Measurements from ENCODE around the gene FSTL4. TPM values are rescaled to one million over a fixed set of nuclear protein-coding genes. Genes with fewer than 3 reads are reported as not detected.

The FSTL4 gene
- polyA plus RNA-seq, 3 donors = not detected

GRCh38 chr5:133423011-133423617, 189.2 kb downstream of the FSTL4 start:
- no peak overlapping the region for H3K4me3 ChIP-seq (replicated peaks in 1 of 3; ENCODE audit: low read depth in 2 of 3, low read length in 3 of 3)
- H2AFZ ChIP-seq (ENCODE audit: insufficient read depth, low read depth, low read length, poor library complexity, severe bottlenecking) = peak overlapping the region; percentile 10
- no peaks in the 10 kb centered on the region for H3K36me3 ChIP-seq (replicated peaks in 1 of 2; ENCODE audit: control insufficient read depth in 1 of 2, insufficient read depth in 2 of 2, low read length in 2 of 2)
- Mint-ChIP-seq H3K4me1 (peaks cover 4% of the 10 kb centered on the region), H3K36me3 (no peaks in the 10 kb centered on the region), H3K9me3 (no peaks in the 10 kb centered on the region), H3K27ac (peak overlapping the region in 1 of 7 donors; percentile 29), H3K27me3 (ENCODE audit: low read depth in 3 of 3) (peaks cover 14 to 27% (median 14%) of the 10 kb centered on the region in 3 donors), H3K4me3 (peak overlapping the region in 1 of 2 donors; percentile 12)
- no peaks in the 10 kb centered on the region for H3K4me1 ChIP-seq (ENCODE audit: control insufficient read depth in 1 of 2, insufficient read depth in 2 of 2, low read length in 2 of 2)
- WGBS (ENCODE audit: insufficient coverage) = 93% methylated on average over 13 of the region's 14 CpGs
- H3K4me2 ChIP-seq (replicated peaks; ENCODE audit: extremely low read depth, low read length, poor library complexity, severe bottlenecking) = no peak overlapping the region
- TF ChIP-seq, protein P1, sequence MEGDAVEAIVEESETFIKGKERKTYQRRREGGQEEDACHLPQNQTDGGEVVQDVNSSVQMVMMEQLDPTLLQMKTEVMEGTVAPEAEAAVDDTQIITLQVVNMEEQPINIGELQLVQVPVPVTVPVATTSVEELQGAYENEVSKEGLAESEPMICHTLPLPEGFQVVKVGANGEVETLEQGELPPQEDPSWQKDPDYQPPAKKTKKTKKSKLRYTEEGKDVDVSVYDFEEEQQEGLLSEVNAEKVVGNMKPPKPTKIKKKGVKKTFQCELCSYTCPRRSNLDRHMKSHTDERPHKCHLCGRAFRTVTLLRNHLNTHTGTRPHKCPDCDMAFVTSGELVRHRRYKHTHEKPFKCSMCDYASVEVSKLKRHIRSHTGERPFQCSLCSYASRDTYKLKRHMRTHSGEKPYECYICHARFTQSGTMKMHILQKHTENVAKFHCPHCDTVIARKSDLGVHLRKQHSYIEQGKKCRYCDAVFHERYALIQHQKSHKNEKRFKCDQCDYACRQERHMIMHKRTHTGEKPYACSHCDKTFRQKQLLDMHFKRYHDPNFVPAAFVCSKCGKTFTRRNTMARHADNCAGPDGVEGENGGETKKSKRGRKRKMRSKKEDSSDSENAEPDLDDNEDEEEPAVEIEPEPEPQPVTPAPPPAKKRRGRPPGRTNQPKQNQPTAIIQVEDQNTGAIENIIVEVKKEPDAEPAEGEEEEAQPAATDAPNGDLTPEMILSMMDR (IDR thresholded peaks at IDR 0.05) = no peak
- no peak overlapping the region for H3K27ac ChIP-seq (ENCODE audit: low read depth in 1 of 2, low read length in 2 of 2)
- H3K9me3 ChIP-seq (replicated peaks in 1 of 2; ENCODE audit: control insufficient read depth in 1 of 2, insufficient read depth in 1 of 2, low read length in 2 of 2) = no peaks in the 10 kb centered on the region
- DNase-seq = no peak
- H3K79me2 ChIP-seq (ENCODE audit: insufficient read depth, low read length) = no peaks in the 10 kb centered on the region
- no peak overlapping the region for H3K9ac ChIP-seq (ENCODE audit: insufficient read depth, low read length, poor library complexity, severe bottlenecking)
- no peaks in the 10 kb centered on the region for H4K20me1 ChIP-seq (ENCODE audit: insufficient read depth, low read length)
- H3K27me3 ChIP-seq (ENCODE audit: control insufficient read depth in 2 of 2, insufficient read depth in 2 of 2, low read length in 2 of 2) = no peaks in the 10 kb centered on the region
- intact Hi-C loops (cut with micrococcal nuclease) = loop anchor here (5.0 to 10.0 kb wide), 3 partner anchors 102 to 444 kb away; no protein-coding TSS in a partner anchor

DNA sequence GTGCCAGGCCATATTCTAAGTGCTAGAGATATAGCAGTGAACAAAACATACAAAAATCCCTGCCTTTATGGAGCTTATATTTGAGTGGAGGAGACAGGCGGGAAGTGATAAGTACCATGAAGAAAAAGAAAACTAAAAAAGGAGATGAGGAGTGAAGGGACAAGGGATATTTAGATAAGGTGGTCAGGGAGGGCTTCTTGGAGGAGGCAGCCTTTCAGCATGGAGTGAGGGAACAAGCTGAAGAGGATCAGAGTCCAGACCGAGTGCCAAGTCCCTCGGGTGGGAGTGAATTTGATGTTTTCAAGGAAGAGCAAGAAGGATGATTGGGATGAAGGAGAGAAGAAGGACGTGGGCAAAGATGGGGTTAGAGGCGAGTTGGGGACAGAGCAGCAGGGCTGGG, 190.5 kb downstream of the FSTL4 start:
- Histone ChIP-seq H4K20me1 (ENCODE audit: insufficient read depth, low read length) (no peaks in the 10 kb centered on the region), H2AFZ (ENCODE audit: insufficient read depth, low read depth, low read length, poor library complexity, severe bottlenecking) (no peak overlapping the region), H3K9me3 (replicated peaks in 1 of 2; ENCODE audit: control insufficient read depth in 1 of 2, insufficient read depth in 1 of 2, low read length in 2 of 2) (no peaks in the 10 kb centered on the region), H3K36me3 (replicated peaks in 1 of 2; ENCODE audit: control insufficient read depth in 1 of 2, insufficient read depth in 2 of 2, low read length in 2 of 2) (no peaks in the 10 kb centered on the region), H3K79me2 (ENCODE audit: insufficient read depth, low read length) (no peaks in the 10 kb centered on the region), H3K9ac (ENCODE audit: insufficient read depth, low read length, poor library complexity, severe bottlenecking) (no peak overlapping the region), H3K4me2 (replicated peaks; ENCODE audit: extremely low read depth, low read length, poor library complexity, severe bottlenecking) (no peak overlapping the region), H3K4me3 (replicated peaks in 1 of 3; ENCODE audit: low read depth in 2 of 3, low read length in 3 of 3) (no peak overlapping the region), H3K27me3 (ENCODE audit: control insufficient read depth in 2 of 2, insufficient read depth in 2 of 2, low read length in 2 of 2) (no peaks in the 10 kb centered on the region), H3K4me1 (ENCODE audit: control insufficient read depth in 1 of 2, insufficient read depth in 2 of 2, low read length in 2 of 2) (no peaks in the 10 kb centered on the region), H3K27ac (ENCODE audit: low read depth in 1 of 2, low read length in 2 of 2) (no peak overlapping the region)
- TF ChIP-seq, protein P1 (IDR thresholded peaks at IDR 0.05) = peak; percentile 10
- no peak for DNase-seq
- Mint-ChIP-seq H3K27me3 (ENCODE audit: low read depth in 3 of 3) (peaks cover 13 to 28% (median 14%) of the 10 kb centered on the region in 3 donors), H3K9me3 (no peaks in the 10 kb centered on the region), H3K4me1 (peaks cover 4% of the 10 kb centered on the region), H3K27ac (peak overlapping the region in 1 of 7 donors; percentile 54), H3K36me3 (no peaks in the 10 kb centered on the region), H3K4me3 (no peak overlapping the region)
- WGBS (ENCODE audit: insufficient coverage) = 85% methylated on average over 5 of the region's 5 CpGs
- intact Hi-C loops (cut with micrococcal nuclease) = loop anchor here (5.0 to 10.0 kb wide), 3 partner anchors 103 to 445 kb away; no protein-coding TSS in a partner anchor

Measured in CD14-positive monocyte (primary cell).